ENCODE data around the gene EPM2A.

DNA sequence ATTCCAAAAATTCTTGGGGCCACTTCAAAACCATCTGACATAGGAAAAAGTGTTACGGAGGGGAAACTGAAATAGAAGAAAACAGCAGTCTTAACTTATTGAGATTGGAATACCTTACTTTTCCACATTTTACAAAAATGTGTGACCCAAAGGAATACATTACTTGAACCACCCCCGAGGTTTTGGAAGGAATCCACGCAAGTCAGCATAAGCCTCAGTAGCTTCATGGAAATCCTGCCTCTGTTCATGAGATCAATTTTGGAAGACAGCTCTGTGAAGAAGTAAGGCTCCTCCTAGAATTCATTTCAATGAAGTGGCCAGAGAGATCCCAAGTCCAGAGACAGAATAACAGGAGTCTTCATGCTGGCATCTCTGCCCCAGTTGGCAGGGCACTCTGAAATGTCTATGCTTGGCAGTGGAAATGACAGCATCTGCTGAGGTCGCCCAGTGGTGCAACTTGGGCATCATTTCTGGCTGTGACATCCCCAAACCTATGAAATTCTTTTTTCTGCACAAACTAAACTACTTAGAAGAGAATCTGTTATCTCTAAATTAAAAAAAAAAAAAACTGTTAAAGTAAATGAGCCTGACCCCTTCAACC lies 132.5 kb downstream of the EPM2A start:
- TF ChIP-seq, protein P1, sequence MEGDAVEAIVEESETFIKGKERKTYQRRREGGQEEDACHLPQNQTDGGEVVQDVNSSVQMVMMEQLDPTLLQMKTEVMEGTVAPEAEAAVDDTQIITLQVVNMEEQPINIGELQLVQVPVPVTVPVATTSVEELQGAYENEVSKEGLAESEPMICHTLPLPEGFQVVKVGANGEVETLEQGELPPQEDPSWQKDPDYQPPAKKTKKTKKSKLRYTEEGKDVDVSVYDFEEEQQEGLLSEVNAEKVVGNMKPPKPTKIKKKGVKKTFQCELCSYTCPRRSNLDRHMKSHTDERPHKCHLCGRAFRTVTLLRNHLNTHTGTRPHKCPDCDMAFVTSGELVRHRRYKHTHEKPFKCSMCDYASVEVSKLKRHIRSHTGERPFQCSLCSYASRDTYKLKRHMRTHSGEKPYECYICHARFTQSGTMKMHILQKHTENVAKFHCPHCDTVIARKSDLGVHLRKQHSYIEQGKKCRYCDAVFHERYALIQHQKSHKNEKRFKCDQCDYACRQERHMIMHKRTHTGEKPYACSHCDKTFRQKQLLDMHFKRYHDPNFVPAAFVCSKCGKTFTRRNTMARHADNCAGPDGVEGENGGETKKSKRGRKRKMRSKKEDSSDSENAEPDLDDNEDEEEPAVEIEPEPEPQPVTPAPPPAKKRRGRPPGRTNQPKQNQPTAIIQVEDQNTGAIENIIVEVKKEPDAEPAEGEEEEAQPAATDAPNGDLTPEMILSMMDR (conservative IDR thresholded peaks at IDR 0.05; ENCODE audit: low read length), result no peak
- no peak for TF ChIP-seq EZH2phosphoT487 (IDR thresholded peaks at IDR 0.05; ENCODE audit: borderline replicate concordance)

All from Loucy (cell line).